Right lobe of liver (tissue), 6 donors: ENCODE results near the gene CDC123. TPM values are rescaled to one million over a fixed set of nuclear protein-coding genes. Genes with fewer than 3 reads are reported as not detected.

Experiments used
- ATAC-seq, 4 donors: fragments of 200-7000 bp; cut with Tn5 transposase; one replicate each; pipeline ENCODE4 v1.9.1; 2020; ENCODE audit warnings: mild to moderate bottlenecking in 4 of 4, moderate library complexity in 4 of 4
- DNase-seq, 3 donors: peaks; one replicate each; pipeline ENCODE4 v3.0.0-alpha.2; 2020
- H3K27ac ChIP-seq, 3 donors: fragments of 200-600 bp; one replicate each; pipeline ENCODE4 v1.8.0; 2022
- H3K27me3 ChIP-seq, 2 donors: fragments of 200-600 bp; one replicate each; pipeline ENCODE4 v1.8.0; 2022
- H3K36me3 ChIP-seq, 4 donors: fragments of 200-600 bp; sonication (generic) in 1 of 4; one replicate each; pipeline versions ENCODE4 v1.5.1 to v1.8.0; 2017 to 2022; ENCODE audit warnings: control low read depth in 1 of 4
- H3K4me1 ChIP-seq, 4 donors: fragments of 200-600 bp; sonication (generic) in 1 of 4; one replicate each; pipeline versions ENCODE4 v1.5.1 to v1.8.0; 2017 to 2022; ENCODE audit warnings: control low read depth in 1 of 4
- H3K4me3 ChIP-seq, 3 donors: fragments of 200-600 bp; one replicate each; pipeline ENCODE4 v1.8.0; 2022
- H3K9me3 ChIP-seq, 4 donors: fragments of 200-600 bp; sonication (generic) in 1 of 4; one replicate each; pipeline versions ENCODE4 v1.5.1 to v1.8.0; 2017 to 2022; ENCODE audit warnings: control low read depth in 1 of 4
- CTCF ChIP-seq, 4 donors: fragments of 200-600 bp in 3 of 4; fragments of 450-650 bp in 1 of 4; IDR thresholded peaks; one replicate each; pipeline versions ENCODE4 v1.5.1 to v1.8.0; 2016 to 2022; ENCODE audit warnings: antibody characterized with exemption in 4 of 4, mild to moderate bottlenecking in 2 of 4
- POLR2A ChIP-seq: fragments of 450-650 bp; IDR thresholded peaks from one replicate; pipeline ENCODE4 v1.6.1; 2017; ENCODE audit warnings: antibody characterized with exemption, mild to moderate bottlenecking
- WGBS: methylation state at CpG from one replicate; pipeline ENCODE4 v1.1.6; 2018; ENCODE audit warnings: low coverage, low lambda C conversion rate; ENCODE audit not compliant: insufficient coverage; ENCODE audit errors: missing lambda C conversion rate; 5-methylcytosine and 5-hydroxymethylcytosine counted together
- intact Hi-C, 2 donors: fragments of 100-400 bp; cut with DNase I; formaldehyde crosslinking; loops; one replicate each; pipeline versions ENCODE4 v1.11.2 to v1.14.1; 2022
- total RNA-seq, 6 experiments: library from RNA; depleted of rRNA in 2 of 6; stranded (reverse); fragments of >200 nt in 2 of 6; fragmentation: NEBNext Ultra II Directional in 3 of 6; extraction: Animal tissue kit (Norgen Biotek cat#: 25700) in 3 of 6; gene quantifications; one replicate each; pipeline versions ENCODE4 v1.1.0 to v1.2.4, GENCODE V29; 2016 to 2023
- donor health status: DM: no; HTN: yes; CAD: no.
- donor health status: DM: no; HTN: no; CAD: no.
- donor health status: DM: no; HTN: no; CAD: no.
- donor health status: DM: no; HTN: yes; CAD: no.
- donor health status: DM: no; HTN: yes; CAD: no.

Gene CDC123
- total RNA-seq, 6 experiments from 2014 or later = 29.5 to 46.3 (median 33.0) TPM

DNA sequence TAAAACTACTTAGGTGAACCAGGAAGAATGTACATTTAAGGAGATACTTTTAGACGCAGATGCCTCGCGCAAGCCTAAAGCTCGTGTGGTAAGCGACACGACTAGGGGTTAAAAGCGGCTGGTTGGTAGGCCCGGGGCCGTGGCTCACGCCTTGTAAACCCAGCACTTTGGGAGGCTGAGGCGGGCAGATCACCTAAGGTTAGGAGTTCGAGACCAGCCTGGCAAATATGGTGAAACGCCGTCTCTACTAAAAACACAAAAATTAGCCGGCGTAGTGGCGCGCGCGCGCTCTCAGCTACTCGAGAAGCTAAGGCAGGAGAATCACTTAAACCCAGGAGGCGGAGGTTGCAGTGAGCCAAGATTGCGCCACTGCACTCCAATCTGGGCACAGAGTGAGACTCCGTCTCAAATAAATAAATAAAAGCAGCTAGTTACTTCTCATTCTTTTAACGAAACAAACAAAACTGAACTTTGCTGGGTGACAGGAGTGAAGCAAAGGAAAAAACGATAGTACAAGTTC is 1.2 kb upstream of the CDC123 start:
- Histone ChIP-seq H3K4me3 (peak overlapping the region; percentile 74), H3K4me1 (peaks cover 0 to 48% (median 11%) of the 10 kb centered on the region in 4 donors), H3K9me3 (no peaks in the 10 kb centered on the region), H3K27ac (peak overlapping the region; percentile 77 to 91 (median 91)), H3K36me3 (peaks cover 0 to 10% (median under 1%) of the 10 kb centered on the region in 4 donors), H3K27me3 (no peaks in the 10 kb centered on the region)
- TF ChIP-seq POLR2A (no peak), CTCF (IDR thresholded peaks at IDR 0.05) (no peak)
- DNase-seq = peak; percentile 59 to 80 (median 80)
- intact Hi-C loops = no loop called here
- 2% methylated on average over 27 of the region's 27 CpGs for WGBS
- peak; percentile 42 to 61 (median 54) for ATAC-seq

DNA sequence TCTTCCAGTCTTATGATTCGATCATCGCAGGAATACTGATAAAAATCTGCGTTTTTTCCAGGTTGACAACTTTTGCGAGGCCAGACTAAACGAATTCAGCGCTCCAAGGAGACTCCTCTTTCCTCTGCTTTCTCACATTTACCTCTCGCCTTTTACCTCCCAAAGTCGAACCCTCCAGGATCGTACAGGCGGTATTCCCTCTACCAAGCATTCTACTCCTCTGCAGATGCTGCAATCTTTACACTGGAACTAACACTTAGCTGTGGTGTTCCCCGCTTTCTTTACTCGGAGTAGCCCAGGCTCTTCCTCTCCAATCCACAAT is 746 bp upstream of the CDC123 start:
- Histone ChIP-seq H3K9me3 (no peaks in the 10 kb centered on the region), H3K27me3 (no peaks in the 10 kb centered on the region), H3K27ac (peak overlapping the region; percentile 77 to 91 (median 91)), H3K4me3 (peak overlapping the region; percentile 74), H3K4me1 (peaks cover 0 to 48% (median 11%) of the 10 kb centered on the region in 4 donors), H3K36me3 (peaks cover 0 to 11% (median under 1%) of the 10 kb centered on the region in 4 donors)
- no peak for DNase-seq
- under 1% methylated on average over 12 of the region's 12 CpGs for WGBS
- intact Hi-C loops = no loop called here
- peak in 3 of 4 donors; percentile 13 to 43 (median 23) for ATAC-seq
- TF ChIP-seq POLR2A = no peak
- no peak for TF ChIP-seq CTCF (IDR thresholded peaks at IDR 0.05)

- WGBS = 8% methylated on average over 15 of the region's 15 CpGs
- DNase-seq (no peak), ATAC-seq (no peak)
- no peaks in the 10 kb centered on the region for H3K9me3 ChIP-seq
- H3K4me1 ChIP-seq = peaks cover 0 to 43% (median 6%) of the 10 kb centered on the region in 4 donors
- H3K36me3 ChIP-seq = peaks cover 0 to 18% (median under 1%) of the 10 kb centered on the region in 4 donors
- peak overlapping the region; percentile 77 to 91 (median 91) for H3K27ac ChIP-seq
- H3K4me3 ChIP-seq = peak overlapping the region; percentile 74
- no peak for TF ChIP-seq POLR2A
- TF ChIP-seq CTCF (IDR thresholded peaks at IDR 0.05) = no peak
- intact Hi-C loops = no loop called here
- H3K27me3 ChIP-seq = no peaks in the 10 kb centered on the region
Observed at GRCh38 chr10:12196531-12197211, 683 bp downstream of the CDC123 start.

GRCh38 chr10:12198156-12198555 is 2.2 kb downstream of the CDC123 start:
- intact Hi-C loops = no loop called here
- DNase-seq = no peak
- peaks cover 0 to 31% (median 2%) of the 10 kb centered on the region in 4 donors for H3K36me3 ChIP-seq
- no peak for TF ChIP-seq POLR2A
- no peak for TF ChIP-seq CTCF (IDR thresholded peaks at IDR 0.05)
- no peak for ATAC-seq
- H3K4me1 ChIP-seq = peaks cover 0 to 30% (median 6%) of the 10 kb centered on the region in 4 donors
- H3K4me3 ChIP-seq = no peak overlapping the region
- no peaks in the 10 kb centered on the region for H3K27me3 ChIP-seq
- WGBS = 73% methylated on average over 2 of the region's 2 CpGs
- H3K9me3 ChIP-seq = no peaks in the 10 kb centered on the region
- H3K27ac ChIP-seq = no peak overlapping the region
